Measurements from ENCODE around the gene XYLT1. TPM values are rescaled to one million over a fixed set of nuclear protein-coding genes. Genes with fewer than 3 reads are reported as not detected.

The XYLT1 gene
- total and polyA plus RNA-seq, 2 of the 13 experiments (the other 11 are each of a cell fraction or from before 2014, with no cell fraction given), result not detected

DNA sequence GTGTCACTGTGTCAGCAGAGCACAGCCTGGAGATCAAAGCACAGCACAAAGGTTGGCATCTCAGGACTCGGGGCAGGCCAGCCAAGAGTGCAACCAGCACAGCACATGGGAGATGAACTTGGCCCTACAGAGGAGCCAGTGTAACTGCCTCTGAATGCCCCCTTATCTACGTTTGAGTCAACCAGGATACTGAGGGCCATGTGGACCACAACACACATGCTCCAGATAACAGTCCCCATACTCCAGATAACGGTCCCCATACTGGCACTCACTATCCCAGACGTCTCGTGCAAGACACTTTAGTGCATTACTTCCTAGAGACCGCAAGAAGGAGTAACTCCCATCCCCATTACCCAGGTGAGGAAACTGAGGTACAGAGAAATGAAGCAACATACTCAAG is 88.2 kb downstream of the XYLT1 start (continued):
- TF ChIP-seq, protein P1, sequence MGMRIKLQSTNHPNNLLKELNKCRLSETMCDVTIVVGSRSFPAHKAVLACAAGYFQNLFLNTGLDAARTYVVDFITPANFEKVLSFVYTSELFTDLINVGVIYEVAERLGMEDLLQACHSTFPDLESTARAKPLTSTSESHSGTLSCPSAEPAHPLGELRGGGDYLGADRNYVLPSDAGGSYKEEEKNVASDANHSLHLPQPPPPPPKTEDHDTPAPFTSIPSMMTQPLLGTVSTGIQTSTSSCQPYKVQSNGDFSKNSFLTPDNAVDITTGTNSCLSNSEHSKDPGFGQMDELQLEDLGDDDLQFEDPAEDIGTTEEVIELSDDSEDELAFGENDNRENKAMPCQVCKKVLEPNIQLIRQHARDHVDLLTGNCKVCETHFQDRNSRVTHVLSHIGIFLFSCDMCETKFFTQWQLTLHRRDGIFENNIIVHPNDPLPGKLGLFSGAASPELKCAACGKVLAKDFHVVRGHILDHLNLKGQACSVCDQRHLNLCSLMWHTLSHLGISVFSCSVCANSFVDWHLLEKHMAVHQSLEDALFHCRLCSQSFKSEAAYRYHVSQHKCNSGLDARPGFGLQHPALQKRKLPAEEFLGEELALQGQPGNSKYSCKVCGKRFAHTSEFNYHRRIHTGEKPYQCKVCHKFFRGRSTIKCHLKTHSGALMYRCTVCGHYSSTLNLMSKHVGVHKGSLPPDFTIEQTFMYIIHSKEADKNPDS (CRISPR knock-in tag; IDR thresholded peaks at IDR 0.05), result no peak
- TF ChIP-seq, protein P2, sequence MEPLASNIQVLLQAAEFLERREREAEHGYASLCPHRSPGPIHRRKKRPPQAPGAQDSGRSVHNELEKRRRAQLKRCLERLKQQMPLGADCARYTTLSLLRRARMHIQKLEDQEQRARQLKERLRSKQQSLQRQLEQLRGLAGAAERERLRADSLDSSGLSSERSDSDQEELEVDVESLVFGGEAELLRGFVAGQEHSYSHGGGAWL (CRISPR knock-in tag; IDR thresholded peaks at IDR 0.05), result no peak

DNA sequence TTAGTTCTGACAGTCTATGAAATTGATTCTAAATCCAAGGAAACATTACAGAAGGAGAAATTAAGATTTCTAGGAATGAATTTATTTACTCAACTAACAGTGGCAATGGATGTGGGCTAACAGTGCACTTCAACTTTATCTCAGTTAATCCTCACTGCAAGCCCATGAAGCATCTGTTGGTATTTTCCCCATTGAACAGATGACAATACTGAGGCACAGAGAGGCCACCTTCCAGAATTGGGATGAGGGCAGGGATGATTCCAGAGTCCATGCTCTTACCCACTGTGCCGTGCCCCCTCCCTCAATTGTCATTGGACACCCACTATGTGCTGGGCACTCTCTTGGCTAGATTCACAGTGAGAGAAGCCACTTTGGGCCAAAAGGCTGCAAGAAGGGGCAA is 89.0 kb downstream of the XYLT1 start:
- no TSS peak for BruUV-seq (replicated peaks)
- no peak overlapping the region for H3K9ac ChIP-seq (ENCODE audit: insufficient read depth, low read depth, low read length)
- POLR2A ChIA-PET, result no interaction called here
- ATAC-seq (no peak), DNase-seq (ENCODE audit: low spot score) (no peak), FAIRE-seq (no peak)
- no peak overlapping the region for H2AFZ ChIP-seq (ENCODE audit: low read length)
- TF ChIP-seq ZNF441 (CRISPR knock-in tag; IDR thresholded peaks at IDR 0.05; ENCODE audit: borderline replicate concordance) (no peak), SRY (CRISPR knock-in tag; IDR thresholded peaks at IDR 0.05) (no peak), ZNF629 (CRISPR knock-in tag; conservative IDR thresholded peaks at IDR 0.05) (peak; percentile 67), ZSCAN25 (CRISPR knock-in tag; IDR thresholded peaks at IDR 0.05) (no peak)
- CTCF ChIA-PET (ENCODE audit: low intra/inter-chr PET ratio, low total read pairs), result no interaction called here
- H4K20me1 ChIP-seq (ENCODE audit: insufficient read depth, low read length), result no peaks in the 10 kb centered on the region
- H3K4me3 ChIP-seq (replicated peaks in 1 of 3; ENCODE audit: insufficient read depth in 1 of 3, low read depth in 2 of 3, low read length in 3 of 3), result no peak overlapping the region
- no peaks in the 10 kb centered on the region for H3K36me3 ChIP-seq (replicated peaks in 1 of 2; ENCODE audit: control insufficient read depth in 1 of 2, insufficient read depth in 2 of 2, low read length in 2 of 2)
- no peak overlapping the region for H3K4me2 ChIP-seq (ENCODE audit: low read depth, low read length)
- in situ Hi-C loops (cut with HindIII; ENCODE audit: extremely low pct_ligation_motif_present, low pct_unique_long_range_greater_than_20kb) (no loop called here), intact Hi-C loops (cut with micrococcal nuclease; ENCODE audit: unreplicated experiment) (no loop called here)
- H3K79me2 ChIP-seq (ENCODE audit: insufficient read depth, low read length), result no peaks in the 10 kb centered on the region
- WGBS (ENCODE audit: low lambda C conversion rate), result 0% methylated on average over 1 of the region's 1 CpG
- H3K27me3 ChIP-seq (ENCODE audit: control insufficient read depth in 1 of 2, insufficient read depth in 2 of 2, low read length in 2 of 2), result peaks cover 4 to 57% of the 10 kb centered on the region in 2 experiments; a peak in 4 of 5 replicates
- H3K4me1 ChIP-seq (ENCODE audit: insufficient read depth, low read length), result no peaks in the 10 kb centered on the region
- no peak overlapping the region for H3K27ac ChIP-seq (ENCODE audit: extremely low read length, insufficient read depth, low read length)
- H3K9me3 ChIP-seq (ENCODE audit: low read length), result no peaks in the 10 kb centered on the region

All from HepG2 (cell line).